Measurements from ENCODE around the gene IQGAP1.
"Not testable (repeated sequence)": the region's sequence is repeated elsewhere in the genome, so short reads cannot be mapped to it uniquely, and the experiment has no call there.

The IQGAP1 gene

DNA sequence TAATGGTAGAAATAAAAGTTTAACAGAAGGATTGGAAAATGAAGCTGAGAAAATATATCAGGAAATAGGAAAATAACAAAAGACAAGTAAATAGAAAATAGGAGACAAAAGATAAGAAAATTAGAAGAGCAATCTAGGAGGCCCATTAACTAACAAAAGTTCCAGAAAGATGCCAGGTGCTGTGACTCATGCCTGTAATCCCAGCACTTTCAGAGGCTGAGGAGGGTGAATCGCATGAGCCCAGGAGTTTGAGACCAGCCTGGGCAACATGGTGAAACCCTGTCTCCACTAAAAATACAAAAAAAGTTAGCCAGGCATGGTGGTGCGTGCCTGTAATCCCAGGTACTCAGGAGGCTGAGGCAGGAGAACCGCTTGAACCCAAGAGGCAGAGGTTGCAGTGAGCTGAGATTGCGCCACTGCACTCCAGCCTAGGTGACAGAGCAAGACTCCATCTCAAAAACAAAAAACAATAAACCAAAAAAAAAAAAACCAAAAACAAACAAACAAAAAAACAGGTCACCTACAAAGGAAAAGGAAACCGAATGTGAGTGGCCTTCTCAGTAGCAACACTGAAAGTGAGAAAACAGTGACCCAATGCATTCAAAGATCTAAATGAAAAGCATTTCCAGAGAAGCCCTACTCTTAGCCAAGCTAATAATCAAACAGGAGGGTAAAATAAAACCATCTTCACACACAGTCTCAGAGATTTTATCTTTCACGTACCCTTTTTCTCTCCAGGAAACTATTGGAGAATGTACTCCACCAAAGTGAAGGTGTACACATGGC, 136.2 kb downstream of the IQGAP1 start:
- DNase-seq (ENCODE audit: low read depth, low spot score): not testable (repeated sequence)

DNA sequence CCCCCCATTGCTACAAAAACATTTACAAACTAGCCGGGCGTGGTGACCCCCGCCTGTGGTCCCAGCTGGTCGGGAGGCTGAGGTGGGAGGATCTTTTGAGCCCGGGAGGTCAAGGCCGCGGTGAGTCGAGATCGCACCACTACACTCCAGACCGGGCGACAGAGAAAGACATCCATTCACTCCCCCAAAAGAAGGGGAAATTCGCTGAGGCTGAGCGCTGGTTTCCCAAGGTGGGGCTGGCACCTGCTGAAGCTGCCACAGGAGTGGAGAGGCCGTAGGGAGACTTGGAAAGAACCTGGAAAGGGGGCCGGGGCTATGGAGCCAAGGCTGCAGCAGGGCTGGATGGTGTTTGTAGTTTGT, 140.9 kb downstream of the IQGAP1 start:
- no peak for DNase-seq (ENCODE audit: low read depth, low spot score)

DNA sequence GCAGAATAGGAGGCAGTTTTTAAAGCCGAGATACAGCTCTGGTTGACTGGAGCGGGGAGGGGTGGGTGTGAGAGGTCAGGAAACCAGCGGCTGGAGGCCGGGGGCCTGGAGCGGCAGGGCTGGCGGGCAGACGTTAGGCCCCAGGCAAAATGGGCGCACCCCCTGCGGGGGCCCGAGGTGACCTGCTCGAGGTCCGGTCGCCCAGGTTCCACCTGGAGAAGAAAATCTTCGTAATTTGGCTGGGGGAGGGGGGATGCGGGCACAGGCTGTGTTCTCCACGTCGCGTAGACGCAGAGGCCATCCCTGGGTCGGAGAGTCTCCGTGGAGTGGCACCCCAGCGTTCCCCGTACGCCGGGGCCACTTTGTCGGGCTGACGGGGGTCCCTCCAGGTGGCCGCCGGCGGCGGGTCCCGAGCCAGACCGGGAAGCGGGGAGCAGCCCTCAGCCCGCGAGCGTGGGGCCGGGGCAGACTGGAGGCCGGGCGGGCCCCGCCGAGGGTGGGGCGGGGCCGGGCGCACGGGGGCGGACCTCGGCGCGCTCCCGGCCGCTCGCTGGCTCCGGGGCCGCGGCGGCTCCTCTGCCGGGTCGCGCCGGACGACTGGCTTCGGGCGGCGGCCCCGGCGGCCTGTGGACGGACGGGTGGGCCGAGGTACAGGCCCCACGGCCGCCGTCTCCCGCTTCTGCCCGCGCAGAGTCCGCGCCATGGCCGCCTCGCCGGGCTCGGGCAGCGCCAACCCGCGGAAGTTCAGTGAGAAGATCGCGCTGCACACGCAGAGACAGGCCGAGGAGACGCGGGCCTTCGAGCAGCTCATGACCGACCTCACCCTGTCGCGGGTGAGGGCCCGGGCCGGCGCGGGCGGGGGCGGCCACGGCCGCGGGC, 141.6 kb downstream of the IQGAP1 start, which contains the start of gene CRTC3:
CRTC3 (plus strand) TSS at position 553 of the 879 bp plus-strand sequence; CDS start at position 702, 149 bp downstream.
- DNase-seq (ENCODE audit: low read depth, low spot score): peak; percentile 20

DNA sequence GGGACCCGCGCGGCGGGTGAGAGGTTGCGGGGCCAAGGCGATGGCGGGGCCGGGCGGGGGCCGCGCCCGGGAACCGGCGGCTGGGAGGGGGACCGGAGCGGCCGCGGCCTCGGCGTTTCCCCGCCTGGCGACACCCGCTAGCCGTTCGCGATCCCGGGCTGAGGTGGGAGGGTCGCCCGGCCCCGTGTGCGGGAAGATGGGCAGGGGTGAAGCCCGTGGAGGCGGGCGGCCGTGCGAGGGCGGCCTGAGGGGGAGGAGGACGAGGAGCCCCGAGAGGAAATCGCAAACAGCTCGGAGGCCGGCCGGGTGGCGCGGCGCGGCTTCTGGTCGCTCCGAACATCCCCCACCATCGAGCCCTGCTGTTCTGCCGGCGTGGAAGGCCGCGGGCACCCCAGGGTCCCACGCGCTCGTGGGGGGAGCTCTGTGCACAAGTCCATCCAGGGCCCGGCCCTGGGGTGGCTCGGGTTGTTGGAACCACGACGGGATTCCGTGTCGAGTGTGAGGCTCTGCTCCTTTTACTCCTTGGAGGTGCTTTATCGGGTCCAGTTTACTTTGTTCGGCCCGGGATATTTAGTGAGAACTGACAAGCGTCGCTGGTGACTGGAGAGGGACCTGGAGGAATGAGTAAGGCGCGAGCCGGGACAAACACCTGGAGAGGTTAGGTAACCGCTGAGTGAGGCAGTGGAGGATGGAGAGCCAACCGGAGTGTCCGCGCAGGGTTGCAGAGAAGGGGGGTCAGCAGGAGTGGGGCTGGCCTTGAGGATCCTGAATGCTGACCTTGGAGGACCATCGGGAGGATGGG, 142.4 kb downstream of the IQGAP1 start:
- no peak for DNase-seq (ENCODE audit: low read depth, low spot score)

DNA sequence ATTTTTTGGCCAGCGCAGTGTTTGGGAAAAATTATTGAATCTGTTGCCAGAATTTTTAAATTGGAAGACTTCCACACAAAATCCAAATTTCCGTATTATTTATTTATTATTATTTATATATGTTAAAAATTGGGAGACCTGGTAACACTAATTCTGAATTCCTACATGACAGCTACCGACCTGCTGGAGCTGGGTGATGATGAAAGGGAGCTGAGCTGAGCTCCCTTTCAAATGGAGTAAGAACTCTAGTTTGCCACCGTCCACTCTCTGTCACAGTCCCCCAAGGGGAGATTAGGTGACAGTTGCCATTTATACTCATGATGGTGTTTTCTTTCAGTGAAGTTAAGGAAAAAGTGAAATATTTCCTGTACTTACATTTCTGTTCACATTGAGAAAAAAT, 143.1 kb downstream of the IQGAP1 start:
- DNase-seq (ENCODE audit: low read depth, low spot score): no peak

DNA sequence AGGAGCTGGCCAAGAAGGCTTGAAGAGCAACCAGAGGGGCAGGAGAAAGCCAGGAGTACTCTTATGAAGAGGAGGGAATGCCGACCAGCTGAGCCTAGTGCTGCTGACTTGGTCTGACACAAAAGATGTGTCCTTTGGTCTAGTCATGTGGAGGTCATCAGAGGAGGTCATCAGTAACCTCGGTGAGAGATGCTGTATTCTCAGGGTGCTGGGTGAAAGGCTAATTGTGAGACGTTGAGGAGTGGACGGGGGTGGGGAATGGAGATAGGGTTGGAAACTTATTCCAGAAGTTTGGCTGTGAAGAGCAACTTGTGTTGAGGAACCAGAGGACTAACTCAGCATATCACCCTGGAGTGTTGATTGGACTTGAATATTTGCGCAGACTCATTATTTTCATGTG, 147.2 kb downstream of the IQGAP1 start:
- no peak for DNase-seq (ENCODE audit: low read depth, low spot score)

DNA sequence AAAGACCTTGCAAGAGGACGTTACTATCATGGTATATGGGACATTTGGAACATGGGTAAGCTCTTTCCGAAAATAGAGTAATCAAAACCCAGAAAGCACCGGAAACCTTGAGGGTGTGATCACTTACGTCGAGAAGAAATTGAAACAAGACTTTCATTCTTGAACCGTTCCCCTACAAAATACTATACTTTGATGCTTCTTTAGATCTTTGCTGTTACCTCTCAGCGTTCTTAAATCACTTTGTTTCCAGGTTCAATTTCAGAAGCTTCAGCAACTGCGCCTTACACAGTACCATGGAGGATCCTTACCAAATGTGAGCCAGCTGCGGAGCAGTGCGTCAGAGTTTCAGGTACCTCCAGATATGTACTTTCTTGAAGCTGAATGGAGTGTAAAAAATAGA, 151.7 kb downstream of the IQGAP1 start:
- DNase-seq (ENCODE audit: low read depth, low spot score): no peak

DNA sequence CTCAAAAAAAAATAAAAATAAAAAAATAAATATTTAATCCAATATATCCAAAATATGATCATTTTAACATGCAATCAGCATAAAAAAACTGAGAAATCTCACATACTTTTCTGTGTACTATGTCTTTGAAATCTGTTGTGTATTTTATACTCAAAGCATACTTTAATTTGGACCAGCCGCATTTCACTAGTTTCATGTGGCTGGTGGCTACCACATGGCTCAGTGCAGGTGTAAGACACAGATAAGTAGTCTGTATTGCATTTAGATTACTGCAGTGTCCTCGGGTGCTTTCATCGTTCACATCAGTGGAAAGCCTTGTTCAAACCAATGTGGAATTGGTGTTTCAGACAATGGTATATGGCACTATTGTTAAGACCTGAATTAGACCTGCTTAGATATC, 152.7 kb downstream of the IQGAP1 start:
- no peak for DNase-seq (ENCODE audit: low read depth, low spot score)

DNA sequence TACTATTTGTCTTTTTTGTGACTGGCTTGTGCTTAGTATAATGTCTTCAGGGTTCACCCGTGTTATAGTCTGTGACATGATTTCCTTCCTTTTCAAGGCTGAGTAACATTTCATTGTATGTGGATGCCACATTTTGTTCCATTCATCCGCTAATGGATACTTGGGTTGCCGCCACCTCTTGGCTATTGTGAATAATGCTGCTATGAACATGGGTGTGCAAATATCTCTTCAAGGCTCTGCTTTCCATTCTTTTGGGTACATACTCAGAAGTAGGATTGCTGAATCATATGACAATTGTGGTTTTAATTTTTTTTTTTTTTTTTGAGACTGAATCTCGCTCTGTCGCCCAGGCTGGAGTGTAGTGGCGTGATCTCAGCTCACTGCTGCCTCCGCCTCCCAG, 157.1 kb downstream of the IQGAP1 start:
- no peak for DNase-seq (ENCODE audit: low read depth, low spot score)

DNA sequence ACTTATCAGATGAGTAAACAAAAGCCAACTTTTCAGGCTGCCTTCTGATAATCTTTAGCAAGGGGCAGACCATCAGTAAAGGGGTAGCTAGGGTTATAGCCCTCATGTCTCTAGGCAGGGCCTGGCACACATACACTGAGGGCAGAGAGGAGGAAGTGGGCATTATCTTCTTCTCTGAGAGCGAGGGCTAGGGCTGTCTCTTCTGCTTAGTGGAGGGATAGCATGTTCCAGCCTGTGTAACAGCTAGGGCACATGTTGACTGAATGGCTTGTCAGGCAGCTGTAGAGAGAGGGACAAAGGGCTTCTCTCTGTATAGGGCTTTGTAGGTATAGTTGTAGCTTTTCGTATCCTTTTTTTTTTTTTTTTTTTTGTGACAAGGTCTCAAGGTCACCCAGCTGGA, 159.5 kb downstream of the IQGAP1 start:
- DNase-seq (ENCODE audit: low read depth, low spot score): no peak

DNA sequence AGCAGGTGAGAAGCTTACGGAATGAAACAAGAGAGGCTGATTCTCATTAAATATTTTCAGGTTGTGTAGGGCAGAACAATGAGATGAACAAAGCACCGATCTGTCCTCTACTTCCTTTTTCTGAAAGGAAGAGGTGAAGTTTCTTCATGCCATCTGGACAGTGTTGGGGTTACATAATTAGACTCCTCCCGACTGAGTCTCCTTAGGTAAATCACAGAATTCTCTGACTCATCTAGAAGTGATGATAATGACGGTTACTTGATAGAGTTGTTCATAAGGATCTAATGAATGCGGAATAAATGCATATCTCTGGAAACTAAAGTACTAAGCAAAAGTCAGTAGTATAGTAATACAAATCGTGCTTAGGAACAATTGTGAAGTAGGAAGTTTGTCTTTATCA, 162.9 kb downstream of the IQGAP1 start:
- no peak for DNase-seq (ENCODE audit: low read depth, low spot score)

Data from activated CD4-positive, CD25-positive, alpha-beta regulatory T cell treated with anti-CD3 and anti-CD28 coated beads, Interleukin-2, amount 50 U/mL, for 16 hours (primary cell).